Osteocyte (in vitro differentiated cells): Measurements from ENCODE around the gene FADS2. TPM values are rescaled to one million over a fixed set of nuclear protein-coding genes. Genes with fewer than 3 reads are reported as not detected.

ENCODE experiments used
- DNase-seq: peaks from one replicate; pipeline ENCODE4 v3.0.0; 2021; ENCODE audit warnings: mixed read lengths; ENCODE audit not compliant: unreplicated experiment; ENCODE audit errors: extremely low spot score
- H3K27ac Mint-ChIP-seq: one replicate; pipeline ENCODE4 v1.8.0; 2021; ENCODE audit warnings: mild to moderate bottlenecking, mixed read lengths; ENCODE audit not compliant: unreplicated experiment
- H3K27me3 Mint-ChIP-seq: one replicate; pipeline ENCODE4 v1.8.0; 2021; ENCODE audit warnings: mixed read lengths; ENCODE audit not compliant: unreplicated experiment
- H3K36me3 Mint-ChIP-seq: one replicate; pipeline ENCODE4 v1.8.0; 2021; ENCODE audit warnings: mixed read lengths; ENCODE audit not compliant: unreplicated experiment
- H3K4me1 Mint-ChIP-seq: one replicate; pipeline ENCODE4 v1.8.0; 2021; ENCODE audit warnings: mixed read lengths; ENCODE audit not compliant: unreplicated experiment
- H3K4me3 Mint-ChIP-seq: one replicate; pipeline ENCODE4 v1.8.0; 2021; ENCODE audit warnings: mild to moderate bottlenecking, moderate library complexity, mixed read lengths; ENCODE audit not compliant: unreplicated experiment
- H3K9me3 Mint-ChIP-seq: one replicate; pipeline ENCODE4 v1.8.0; 2021; ENCODE audit warnings: mixed read lengths; ENCODE audit not compliant: unreplicated experiment
- total RNA-seq: library from RNA; stranded (reverse); gene quantifications from 2 replicates; pipeline ENCODE4 v1.2.1, GENCODE V29; 2021
- TF ChIP-seq, protein P1 (sequence below): fragments of 200-600 bp; sonication (generic); IDR thresholded peaks from 2 replicates; pipeline ENCODE4 v1.5.0; 2021; ENCODE audit warnings: antibody characterized with exemption, mild to moderate bottlenecking, moderate library complexity

FADS2 gene
- total RNA-seq, 1 donor from 2014 or later = 207 TPM

DNA sequence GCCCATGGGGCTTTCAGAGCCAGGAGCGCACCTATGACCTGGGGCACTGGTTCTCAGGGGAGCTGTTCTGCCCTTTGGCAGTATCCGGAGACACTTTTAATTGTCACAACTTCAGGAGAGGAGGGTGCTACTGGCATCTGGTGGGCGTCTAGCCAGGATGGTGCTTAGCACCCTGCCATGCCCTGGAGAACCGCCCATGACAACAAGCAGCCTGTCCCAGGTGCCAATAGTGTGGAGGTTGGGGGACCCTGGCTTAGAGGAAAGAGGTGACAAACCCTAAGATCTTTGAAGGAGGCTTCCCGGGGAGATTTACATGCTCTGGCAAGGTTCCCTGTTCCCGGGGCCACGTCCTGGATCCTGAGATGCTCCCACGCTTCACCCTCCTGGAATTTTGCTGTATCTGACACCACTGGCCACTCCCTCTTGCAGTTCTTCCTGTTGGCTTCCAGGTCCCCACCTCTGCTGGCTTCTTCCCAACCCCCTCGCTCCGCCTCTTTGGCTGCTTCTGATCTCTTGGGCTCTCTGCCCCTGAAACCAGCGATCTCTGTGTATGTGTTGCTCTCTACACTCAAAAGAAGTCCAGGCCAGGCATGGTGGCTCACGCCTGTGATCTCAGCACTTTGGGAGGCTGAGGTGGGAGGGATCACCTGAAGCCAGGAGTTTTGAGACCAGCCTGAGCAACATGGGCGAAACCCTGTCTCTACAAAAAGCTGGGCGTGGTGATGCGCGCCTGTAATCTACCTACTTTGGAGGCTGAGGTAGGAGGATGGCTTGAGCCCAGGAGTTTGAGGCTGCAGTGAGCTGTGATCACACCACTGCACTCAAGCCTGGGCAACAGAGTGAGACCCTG, 32.2 kb downstream of the FADS2 start:
- Mint-ChIP-seq H3K27ac (no peak overlapping the region), H3K4me1 (no peaks in the 10 kb centered on the region), H3K27me3 (no peaks in the 10 kb centered on the region), H3K4me3 (no peak overlapping the region), H3K9me3 (no peaks in the 10 kb centered on the region), H3K36me3 (peaks cover 23% of the 10 kb centered on the region)
- TF ChIP-seq, protein P1, sequence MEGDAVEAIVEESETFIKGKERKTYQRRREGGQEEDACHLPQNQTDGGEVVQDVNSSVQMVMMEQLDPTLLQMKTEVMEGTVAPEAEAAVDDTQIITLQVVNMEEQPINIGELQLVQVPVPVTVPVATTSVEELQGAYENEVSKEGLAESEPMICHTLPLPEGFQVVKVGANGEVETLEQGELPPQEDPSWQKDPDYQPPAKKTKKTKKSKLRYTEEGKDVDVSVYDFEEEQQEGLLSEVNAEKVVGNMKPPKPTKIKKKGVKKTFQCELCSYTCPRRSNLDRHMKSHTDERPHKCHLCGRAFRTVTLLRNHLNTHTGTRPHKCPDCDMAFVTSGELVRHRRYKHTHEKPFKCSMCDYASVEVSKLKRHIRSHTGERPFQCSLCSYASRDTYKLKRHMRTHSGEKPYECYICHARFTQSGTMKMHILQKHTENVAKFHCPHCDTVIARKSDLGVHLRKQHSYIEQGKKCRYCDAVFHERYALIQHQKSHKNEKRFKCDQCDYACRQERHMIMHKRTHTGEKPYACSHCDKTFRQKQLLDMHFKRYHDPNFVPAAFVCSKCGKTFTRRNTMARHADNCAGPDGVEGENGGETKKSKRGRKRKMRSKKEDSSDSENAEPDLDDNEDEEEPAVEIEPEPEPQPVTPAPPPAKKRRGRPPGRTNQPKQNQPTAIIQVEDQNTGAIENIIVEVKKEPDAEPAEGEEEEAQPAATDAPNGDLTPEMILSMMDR = no peak
- no peak for DNase-seq

GRCh38 chr11:61861634-61862033, 33.5 kb downstream of the FADS2 start:
- H3K27ac Mint-ChIP-seq = no peak overlapping the region
- DNase-seq = no peak
- H3K36me3 Mint-ChIP-seq = peaks cover 28% of the 10 kb centered on the region
- no peaks in the 10 kb centered on the region for H3K27me3 Mint-ChIP-seq
- no peaks in the 10 kb centered on the region for H3K9me3 Mint-ChIP-seq
- no peaks in the 10 kb centered on the region for H3K4me1 Mint-ChIP-seq
- H3K4me3 Mint-ChIP-seq = no peak overlapping the region
- TF ChIP-seq, protein P1 = no peak

- peak; percentile 83 for DNase-seq
- TF ChIP-seq, protein P1 = no peak
- Mint-ChIP-seq H3K4me1 (no peaks in the 10 kb centered on the region), H3K9me3 (no peaks in the 10 kb centered on the region), H3K27me3 (no peaks in the 10 kb centered on the region), H3K36me3 (peaks cover 28% of the 10 kb centered on the region), H3K27ac (no peak overlapping the region), H3K4me3 (no peak overlapping the region)
Measured at GRCh38 chr11:61862714-61863547, 34.8 kb downstream of the FADS2 start.

- peaks cover 28% of the 10 kb centered on the region for H3K36me3 Mint-ChIP-seq
- no peak overlapping the region for H3K27ac Mint-ChIP-seq
- no peaks in the 10 kb centered on the region for H3K27me3 Mint-ChIP-seq
- TF ChIP-seq, protein P1 = no peak
- H3K4me3 Mint-ChIP-seq = no peak overlapping the region
- H3K4me1 Mint-ChIP-seq = no peaks in the 10 kb centered on the region
- DNase-seq = no peak
- no peaks in the 10 kb centered on the region for H3K9me3 Mint-ChIP-seq
Measured at GRCh38 chr11:61863548-61864081, 35.5 kb downstream of the FADS2 start.
